GM12878 (cell line): Measurements from ENCODE around the gene NFKBIE. TPM values are rescaled to one million over a fixed set of nuclear protein-coding genes. Genes with fewer than 3 reads are reported as not detected.

Experiments used
- ATAC-seq: fragments of 200-7000 bp; cut with Tn5 transposase; 3 replicates; pipeline ENCODE4 v1.9.1; 2020; ENCODE audit warnings: mild to moderate bottlenecking, moderate library complexity
- BruUV-seq: library from RNA; stranded (reverse); fragments of 400-500 nt; replicated peaks from 2 replicates; lab custom pipeline; 2021; lab: Mats Ljungman, UMichigan
- CTCF ChIA-PET: fragments of 300-600 bp; sonication (Branson Sonifier 250); formaldehyde crosslinking; extraction: SDS; loops from one replicate; lab custom pipeline; 2021; ENCODE audit warnings: inconsistent platforms; lab: Yijun Ruan, JAX
- POLR2A ChIA-PET: fragments of 350-600 bp; formaldehyde crosslinking; extraction: SDS; loops from one replicate; lab custom pipeline; 2021; ENCODE audit warnings: inconsistent platforms; lab: Charles Lee
- RAD21 ChIA-PET: fragments of 300-600 bp; sonication (Branson Sonifier 250); formaldehyde crosslinking; loops from one replicate; lab custom pipeline; 2023; ENCODE audit warnings: antibody characterized with exemption; ENCODE audit not compliant: unreplicated experiment; lab: Charles Lee
- SMC1A ChIA-PET: fragments of 300-600 bp; sonication (Branson Sonifier 250); formaldehyde crosslinking; loops from one replicate; lab custom pipeline; 2023; ENCODE audit not compliant: unreplicated experiment, uncharacterized antibody; lab: Charles Lee
- DNase-seq: peaks from one replicate; pipeline ENCODE4 v3.0.0-alpha.2; 2011; ENCODE audit warnings: low read depth, low spot score
- FAIRE-seq: peaks from 3 replicates; lab custom pipeline; 2011; peaks lifted over from hg19 to GRCh38; lab: Jason Lieb, UNC
- H2AFZ ChIP-seq: 2 replicates; pipeline ENCODE4 v1.6.0; 2011; ENCODE audit warnings: low read depth, low read length, control low read depth; ENCODE audit not compliant: control insufficient read depth
- H3K27ac ChIP-seq: 2 replicates; pipeline ENCODE4 v1.5.1; 2011; ENCODE audit warnings: control low read depth; ENCODE audit not compliant: control insufficient read depth, insufficient read depth
- H3K27me3 ChIP-seq, 2 experiments: replicated peaks in 1 of 2; 2 replicates each; pipeline versions ENCODE4 v1.6.0 to v1.6.1; 2011; ENCODE audit warnings: low read length in 1 of 2; ENCODE audit not compliant: control insufficient read depth in 2 of 2, insufficient read depth in 2 of 2
- H3K36me3 ChIP-seq, 2 experiments: 2 replicates each; pipeline ENCODE4 v1.5.1; 2011; ENCODE audit warnings: low read length in 1 of 2; ENCODE audit not compliant: control insufficient read depth in 2 of 2, insufficient read depth in 2 of 2
- H3K4me1 ChIP-seq: 2 replicates; pipeline ENCODE4 v1.6.1; 2011; ENCODE audit warnings: mild to moderate bottlenecking, low read length, moderate library complexity, mixed read lengths; ENCODE audit not compliant: control insufficient read depth, insufficient read depth
- H3K4me2 ChIP-seq: 2 replicates; pipeline ENCODE4 v1.6.0; 2011; ENCODE audit warnings: control low read depth; ENCODE audit not compliant: control insufficient read depth, insufficient read depth
- H3K4me3 ChIP-seq: fragments of 200-600 bp; sonication (generic); 2 replicates; pipeline ENCODE4 v1.5.1; 2016
- H3K79me2 ChIP-seq: 2 replicates; pipeline ENCODE4 v1.6.0; 2011; ENCODE audit warnings: low read length; ENCODE audit not compliant: control insufficient read depth, insufficient read depth
- H3K9ac ChIP-seq: 2 replicates; pipeline ENCODE4 v1.8.0; 2011; ENCODE audit warnings: low read length, control low read depth, mixed read lengths; ENCODE audit not compliant: control insufficient read depth, insufficient read depth
- H3K9me3 ChIP-seq: replicated peaks from 3 replicates; pipeline ENCODE4 v1.5.1; 2011; ENCODE audit warnings: mild to moderate bottlenecking, low read length; ENCODE audit not compliant: control insufficient read depth, insufficient read depth
- H4K20me1 ChIP-seq: 2 replicates; pipeline ENCODE4 v1.6.0; 2011; ENCODE audit not compliant: control insufficient read depth, insufficient read depth
- BRCA1 ChIP-seq: IDR thresholded peaks from 2 replicates; pipeline ENCODE4 v1.6.1; 2011; ENCODE audit warnings: low read depth, low read length, improper control_type of control experiment
- CHD1 ChIP-seq: IDR thresholded peaks from 2 replicates; pipeline ENCODE4 v1.6.1; 2012; ENCODE audit warnings: low read depth, low read length, improper control_type of control experiment
- E2F8 ChIP-seq: fragments of 450-650 bp; IDR thresholded peaks from 2 replicates; pipeline ENCODE4 v1.6.1; 2018; ENCODE audit warnings: mild to moderate bottlenecking, low read depth, moderate library complexity; ENCODE audit not compliant: partially characterized antibody
- FOXK2 ChIP-seq: fragments of 450-650 bp; IDR thresholded peaks from 2 replicates; pipeline ENCODE4 v1.6.1; 2017; ENCODE audit warnings: mild to moderate bottlenecking, moderate library complexity
- JUNB ChIP-seq: IDR thresholded peaks from 2 replicates; pipeline ENCODE4 v1.6.1; 2016; ENCODE audit warnings: antibody characterized with exemption, mild to moderate bottlenecking
- JUND ChIP-seq: IDR thresholded peaks from 2 replicates; pipeline ENCODE4 v1.6.1; 2012; ENCODE audit warnings: low read depth, mild to moderate bottlenecking, low read length, improper control_type of control experiment, moderate library complexity
- MYC ChIP-seq: IDR thresholded peaks from 2 replicates; pipeline ENCODE4 v1.6.1; 2011; ENCODE audit warnings: mild to moderate bottlenecking, low read length, moderate library complexity, inconsistent platforms; ENCODE audit not compliant: insufficient read depth, insufficient replicate concordance, insufficient read length, severe bottlenecking
- NFXL1 ChIP-seq: fragments of 450-650 bp; IDR thresholded peaks from 2 replicates; pipeline ENCODE4 v1.6.1; 2017; ENCODE audit warnings: antibody characterized with exemption, mild to moderate bottlenecking, borderline replicate concordance
- YY1 ChIP-seq: IDR thresholded peaks from 2 replicates; pipeline ENCODE4 v1.6.1; 2011; ENCODE audit warnings: low read depth, mild to moderate bottlenecking, low read length
- ZNF384 ChIP-seq: IDR thresholded peaks from 2 replicates; pipeline ENCODE4 v1.6.1; 2012; ENCODE audit warnings: low read depth, mild to moderate bottlenecking, low read length, improper control_type of control experiment, borderline replicate concordance
- WGBS: methylation state at CpG from one replicate; pipeline ENCODE4 v1.1.6; 2016; ENCODE audit warnings: low lambda C conversion rate; ENCODE audit not compliant: insufficient replicate concordance, insufficient coverage; ENCODE audit errors: missing lambda C conversion rate; 5-methylcytosine and 5-hydroxymethylcytosine counted together
- in situ Hi-C: fragments of 300-500 bp; cut with MboI; formaldehyde crosslinking; loops from 9 replicates; pipeline ENCODE4 v1.14.3; 2018; ENCODE audit warnings: mixed read lengths
- intact Hi-C: fragments of 100-400 bp; cut with micrococcal nuclease; formaldehyde crosslinking; loops from one replicate; pipeline ENCODE4 v1.14.2; 2022; ENCODE audit not compliant: unreplicated experiment
- polyA plus RNA-seq, 11 experiments: library from polyadenylated mRNA; depleted of rRNA in 4 of 11; unstranded in 6 of 11; stranded (reverse) in 5 of 11; fragments of >200 nt; fragmentation: Nextera tagmentation in 4 of 11; fragmentation: Illumina TruSeq in 1 of 11; extraction: Ambion mirVana in 4 of 11; extraction: Trizol in 1 of 11; gene quantifications; 1 replicate in 1 of 11; 2 replicates in 10 of 11; pipeline versions ENCODE4 v1.2.1 to v1.2.3, GENCODE V29; 2011 to 2016; ENCODE audit warnings: inconsistent platforms in 2 of 11, missing spikeins in 2 of 11, low read depth in 1 of 11
- total RNA-seq, 4 experiments: library from RNA; depleted of rRNA in 3 of 4; stranded (reverse); fragments of >200 nt in 3 of 4; fragmentation: Illumina TruSeq in 1 of 4; extraction: Trizol in 1 of 4; gene quantifications; 2 replicates each; pipeline versions ENCODE4 v1.2.1 to v1.2.3, GENCODE V29; 2013 to 2021

The NFKBIE gene
- total and polyA plus RNA-seq, 10 of the 15 experiments (the other 5 are each of a cell fraction or from before 2014, with no cell fraction given), result 10.4 to 106 (median 38.8) TPM

- Histone ChIP-seq H3K4me2 (no peak overlapping the region), H3K27ac (no peak overlapping the region), H3K9ac (no peak overlapping the region), H3K9me3 (no peaks in the 10 kb centered on the region), H3K36me3 (no peaks in the 10 kb centered on the region; a peak in 1 of 4 replicates), H3K4me1 (no peaks in the 10 kb centered on the region), H3K4me3 (no peak overlapping the region), H4K20me1 (no peaks in the 10 kb centered on the region), H2AFZ (no peak overlapping the region), H3K79me2 (no peaks in the 10 kb centered on the region), H3K27me3 (peaks cover 0 to 6% of the 10 kb centered on the region in 2 experiments; a peak in 3 of 4 replicates)
- ATAC-seq (no peak), FAIRE-seq (no peak), DNase-seq (no peak)
- intact Hi-C loops (no loop called here), in situ Hi-C loops (no loop called here)
- WGBS, result 13% methylated on average over 7 of the region's 7 CpGs
- BruUV-seq, result no TSS peak
- SMC1A ChIA-PET, result interaction anchor here (0.6 to 1.4 kb wide), 2 partner anchors 11 to 160 kb away, joined by 3 to 4 read pairs; no protein-coding TSS in a partner anchor
- TF ChIP-seq ZNF384, result no peak
- no peak for TF ChIP-seq NFXL1
- TF ChIP-seq JUND, result no peak
- no peak for TF ChIP-seq FOXK2
- no peak for TF ChIP-seq BRCA1
- TF ChIP-seq YY1, result no peak
- no peak for TF ChIP-seq MYC
- TF ChIP-seq CHD1, result no peak
- TF ChIP-seq JUNB, result no peak
- no peak for TF ChIP-seq E2F8
- CTCF ChIA-PET, result interaction anchor here (1.2 to 1.6 kb wide), 2 partner anchors 28 to 32 kb away, joined by 5 to 7 read pairs; no protein-coding TSS in a partner anchor
- POLR2A ChIA-PET, result no interaction called here
- RAD21 ChIA-PET, result no interaction called here
These were observed 12.4 kb upstream of the NFKBIE start for GRCh38 chr6:44277763-44278162.
